Neural progenitor cell (in vitro differentiated cells): ENCODE measurements around the gene DNAJC18. TPM values are rescaled to one million over a fixed set of nuclear protein-coding genes. Genes with fewer than 3 reads are reported as not detected.

ENCODE experiments used
- DNase-seq: peaks from one replicate; pipeline ENCODE4 v3.0.0-alpha.2; 2016; ENCODE audit warnings: low spot score
- H2AFZ ChIP-seq: fragments of 200-600 bp; sonication (generic); replicated peaks from 2 replicates; pipeline ENCODE4 v1.6.1; 2016; ENCODE audit warnings: antibody characterized with exemption
- H3F3A ChIP-seq: fragments of 200-600 bp; sonication (generic); 2 replicates; pipeline ENCODE4 v1.6.1; 2016; ENCODE audit warnings: antibody characterized with exemption, low read depth
- H3K27ac ChIP-seq: fragments of 200-600 bp; sonication (generic); 2 replicates; pipeline ENCODE4 v1.5.1; 2016; ENCODE audit warnings: mild to moderate bottlenecking
- H3K27me3 ChIP-seq: fragments of 200-600 bp; sonication (generic); 2 replicates; pipeline ENCODE4 v1.6.1; 2016; ENCODE audit warnings: mild to moderate bottlenecking, moderate library complexity
- H3K36me3 ChIP-seq: fragments of 200-600 bp; sonication (generic); 2 replicates; pipeline ENCODE4 v1.5.1; 2016
- H3K4me1 ChIP-seq: fragments of 200-600 bp; sonication (generic); 2 replicates; pipeline ENCODE4 v1.6.1; 2016; ENCODE audit warnings: mixed run types
- H3K4me2 ChIP-seq: fragments of 200-600 bp; sonication (generic); 2 replicates; pipeline ENCODE4 v1.6.1; 2016
- H3K4me3 ChIP-seq: fragments of 200-600 bp; sonication (generic); 2 replicates; pipeline ENCODE4 v1.5.1; 2016
- H3K79me2 ChIP-seq: fragments of 200-600 bp; sonication (generic); 2 replicates; pipeline ENCODE4 v1.6.1; 2016; ENCODE audit warnings: low read depth
- H3K9ac ChIP-seq: fragments of 200-600 bp; sonication (generic); 2 replicates; pipeline ENCODE4 v1.6.1; 2016
- H3K9me3 ChIP-seq: fragments of 200-600 bp; sonication (generic); 2 replicates; pipeline ENCODE4 v1.5.1; 2016; ENCODE audit warnings: low read depth
- H4K20me1 ChIP-seq: fragments of 200-600 bp; sonication (generic); 2 replicates; pipeline ENCODE4 v1.6.1; 2016; ENCODE audit warnings: low read depth
- H3K27ac Mint-ChIP-seq: 3 replicates; pipeline ENCODE4 v1.8.0; 2021; ENCODE audit warnings: mixed read lengths
- H3K27me3 Mint-ChIP-seq: 2 replicates; pipeline ENCODE4 v1.8.0; 2022; ENCODE audit warnings: low read depth, mild to moderate bottlenecking, inconsistent platforms, moderate library complexity, mixed read lengths; ENCODE audit not compliant: insufficient read depth
- H3K36me3 Mint-ChIP-seq: 3 replicates; pipeline ENCODE4 v1.8.0; 2021; ENCODE audit warnings: mixed read lengths
- H3K4me1 Mint-ChIP-seq: 3 replicates; pipeline ENCODE4 v1.8.0; 2021; ENCODE audit warnings: mixed read lengths
- H3K4me3 Mint-ChIP-seq: 3 replicates; pipeline ENCODE4 v1.8.0; 2021; ENCODE audit warnings: mild to moderate bottlenecking, moderate library complexity, mixed read lengths
- H3K9me3 Mint-ChIP-seq: 3 replicates; pipeline ENCODE4 v1.8.0; 2020; ENCODE audit warnings: mixed read lengths
- CTCF ChIP-seq: fragments of 200-600 bp; sonication (generic); IDR thresholded peaks from 2 replicates; pipeline ENCODE4 v1.5.1; 2017; ENCODE audit warnings: antibody characterized with exemption, mild to moderate bottlenecking
- EZH2 ChIP-seq: fragments of 200-600 bp; sonication (generic); IDR thresholded peaks from 2 replicates; pipeline ENCODE4 v1.6.1; 2017; ENCODE audit warnings: antibody characterized with exemption, mild to moderate bottlenecking, moderate library complexity
- EZH2phosphoT487 ChIP-seq: fragments of 200-600 bp; sonication (generic); IDR thresholded peaks from 2 replicates; pipeline ENCODE4 v1.6.1; 2017; ENCODE audit warnings: antibody characterized with exemption
- total RNA-seq: library from RNA; depleted of rRNA; stranded (reverse); fragments of >200 nt; gene quantifications from 2 replicates; pipeline ENCODE4 v1.2.3, GENCODE V29; 2015; ENCODE audit warnings: low replicate concordance

DNAJC18 gene
- total RNA-seq, 1 donor from 2014 or later = 21.7 TPM

GRCh38 chr5:139408191-139408590, 31.1 kb downstream of the DNAJC18 start:
- Mint-ChIP-seq H3K27me3 (no peaks in the 10 kb centered on the region), H3K36me3 (no peaks in the 10 kb centered on the region), H3K9me3 (no peaks in the 10 kb centered on the region), H3K4me3 (no peak overlapping the region), H3K4me1 (peaks cover 19% of the 10 kb centered on the region), H3K27ac (no peak overlapping the region)
- Histone ChIP-seq H3K9me3 (no peaks in the 10 kb centered on the region), H3F3A (peaks cover 23% of the 10 kb centered on the region), H4K20me1 (no peaks in the 10 kb centered on the region), H2AFZ (no peak overlapping the region), H3K27ac (no peak overlapping the region), H3K4me2 (no peak overlapping the region), H3K4me1 (peaks cover 6% of the 10 kb centered on the region), H3K9ac (no peak overlapping the region), H3K27me3 (no peaks in the 10 kb centered on the region), H3K79me2 (no peaks in the 10 kb centered on the region), H3K36me3 (no peaks in the 10 kb centered on the region), H3K4me3 (no peak overlapping the region)
- no peak for DNase-seq
- TF ChIP-seq EZH2phosphoT487 (no peak), EZH2 (no peak), CTCF (no peak)

- H3K4me1 Mint-ChIP-seq = peaks cover 26% of the 10 kb centered on the region
- TF ChIP-seq CTCF (no peak), EZH2 (no peak), EZH2phosphoT487 (no peak)
- H3K9ac ChIP-seq = no peak overlapping the region
- no peaks in the 10 kb centered on the region for H3K79me2 ChIP-seq
- DNase-seq = no peak
- H3K4me1 ChIP-seq = peaks cover 6% of the 10 kb centered on the region
- H3K27ac ChIP-seq = no peak overlapping the region
- no peak overlapping the region for H3K4me2 ChIP-seq
- H3K27me3 Mint-ChIP-seq = no peaks in the 10 kb centered on the region
- H4K20me1 ChIP-seq = no peaks in the 10 kb centered on the region
- no peaks in the 10 kb centered on the region for H3K27me3 ChIP-seq
- no peaks in the 10 kb centered on the region for H3K9me3 Mint-ChIP-seq
- H3K36me3 Mint-ChIP-seq = no peaks in the 10 kb centered on the region
- no peak overlapping the region for H3K4me3 Mint-ChIP-seq
- no peaks in the 10 kb centered on the region for H3K36me3 ChIP-seq
- no peaks in the 10 kb centered on the region for H3K9me3 ChIP-seq
- H3K4me3 ChIP-seq = no peak overlapping the region
- H3F3A ChIP-seq = peaks cover 30% of the 10 kb centered on the region
- no peak overlapping the region for H2AFZ ChIP-seq
- no peak overlapping the region for H3K27ac Mint-ChIP-seq
Measured at GRCh38 chr5:139407517-139407916, 31.8 kb downstream of the DNAJC18 start.

- Histone ChIP-seq H3K9ac (no peak overlapping the region), H3K36me3 (no peaks in the 10 kb centered on the region), H3K4me3 (no peak overlapping the region), H3K27ac (no peak overlapping the region), H3K27me3 (no peaks in the 10 kb centered on the region), H3K4me2 (no peak overlapping the region), H2AFZ (no peak overlapping the region), H3K9me3 (no peaks in the 10 kb centered on the region), H3K79me2 (no peaks in the 10 kb centered on the region), H4K20me1 (no peaks in the 10 kb centered on the region), H3F3A (peaks cover 31% of the 10 kb centered on the region), H3K4me1 (peaks cover 6% of the 10 kb centered on the region)
- TF ChIP-seq EZH2phosphoT487 (no peak), EZH2 (no peak), CTCF (no peak)
- H3K36me3 Mint-ChIP-seq = no peaks in the 10 kb centered on the region
- DNase-seq = no peak
- H3K27me3 Mint-ChIP-seq = no peaks in the 10 kb centered on the region
- H3K4me1 Mint-ChIP-seq = peaks cover 29% of the 10 kb centered on the region
- no peak overlapping the region for H3K27ac Mint-ChIP-seq
- H3K9me3 Mint-ChIP-seq = no peaks in the 10 kb centered on the region
- no peak overlapping the region for H3K4me3 Mint-ChIP-seq
Measured at GRCh38 chr5:139406963-139407362, 32.4 kb downstream of the DNAJC18 start.

- DNase-seq = no peak
- H3F3A ChIP-seq = peaks cover 24% of the 10 kb centered on the region
- TF ChIP-seq CTCF (no peak), EZH2 (no peak), EZH2phosphoT487 (no peak)
- H3K27ac ChIP-seq = peak overlapping the region; percentile 86
- no peaks in the 10 kb centered on the region for H3K79me2 ChIP-seq
- peak overlapping the region; percentile 83 for H3K4me2 ChIP-seq
- peaks cover 6% of the 10 kb centered on the region for H3K4me1 ChIP-seq
- H3K4me3 ChIP-seq = peak overlapping the region; percentile 59
- no peaks in the 10 kb centered on the region for H3K27me3 Mint-ChIP-seq
- peaks cover 1% of the 10 kb centered on the region for H3K36me3 Mint-ChIP-seq
- H3K9me3 ChIP-seq = no peaks in the 10 kb centered on the region
- H4K20me1 ChIP-seq = no peaks in the 10 kb centered on the region
- H3K36me3 ChIP-seq = no peaks in the 10 kb centered on the region
- peak overlapping the region; percentile 100 for H3K27ac Mint-ChIP-seq
- H3K27me3 ChIP-seq = no peaks in the 10 kb centered on the region
- H2AFZ ChIP-seq = peak overlapping the region; percentile 88
- H3K4me3 Mint-ChIP-seq = peak overlapping the region; percentile 95
- H3K9me3 Mint-ChIP-seq = no peaks in the 10 kb centered on the region
- peaks cover 29% of the 10 kb centered on the region for H3K4me1 Mint-ChIP-seq
- no peak overlapping the region for H3K9ac ChIP-seq
Measured at GRCh38 chr5:139404484-139404840, 34.9 kb downstream of the DNAJC18 start.
